Measurements from ENCODE around the gene ROR2.

ROR2 gene

GRCh38 chr9:91775011-91775707 is 174.9 kb downstream of the ROR2 start:
- DNase-seq (peak; percentile 44), ATAC-seq (replicated peaks) (peak; percentile 80 to 88)
- H3K4me1 Mint-ChIP-seq: peaks cover 0 to 1% of the 10 kb centered on the region in 2 donors
- H3K9me3 Mint-ChIP-seq: no peaks in the 10 kb centered on the region
- H3K27me3 Mint-ChIP-seq: peaks cover 25 to 41% of the 10 kb centered on the region in 2 donors
- H3K27ac Mint-ChIP-seq: no peak overlapping the region
- H3K4me3 Mint-ChIP-seq: no peak overlapping the region
- no peaks in the 10 kb centered on the region for H3K36me3 Mint-ChIP-seq

- no peak for ATAC-seq (replicated peaks)
- H3K36me3 Mint-ChIP-seq: no peaks in the 10 kb centered on the region
- no peak overlapping the region for H3K4me3 Mint-ChIP-seq
- peaks cover 0 to 1% of the 10 kb centered on the region in 2 donors for H3K4me1 Mint-ChIP-seq
- H3K9me3 Mint-ChIP-seq: no peaks in the 10 kb centered on the region
- no peak for DNase-seq
- H3K27ac Mint-ChIP-seq: no peak overlapping the region
- H3K27me3 Mint-ChIP-seq: peaks cover 32 to 53% of the 10 kb centered on the region in 2 donors
These were observed 176.9 kb downstream of the ROR2 start for GRCh38 chr9:91773156-91773555.

DNA sequence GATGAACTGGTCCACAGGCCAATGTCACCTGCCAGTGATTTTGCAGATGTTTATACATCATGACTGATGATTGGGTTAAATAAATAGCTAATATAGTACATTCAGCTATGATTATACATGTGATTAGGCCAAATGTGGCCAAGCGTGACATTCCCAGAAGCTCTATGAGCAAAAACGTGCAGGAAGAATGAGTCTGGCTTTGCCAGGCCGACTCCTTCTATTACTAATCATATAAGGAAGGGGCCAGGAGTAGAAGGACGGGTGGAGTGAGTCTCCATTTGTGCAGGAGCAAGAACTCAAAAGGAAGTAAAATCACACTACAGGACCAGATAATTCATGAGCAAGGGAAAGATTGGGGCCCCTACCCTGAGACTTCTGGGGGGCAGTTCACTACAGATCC is 178.2 kb downstream of the ROR2 start:
- Mint-ChIP-seq H3K27ac (no peak overlapping the region), H3K27me3 (peaks cover 34 to 55% of the 10 kb centered on the region in 2 donors)
- DNase-seq: no peak

DNA sequence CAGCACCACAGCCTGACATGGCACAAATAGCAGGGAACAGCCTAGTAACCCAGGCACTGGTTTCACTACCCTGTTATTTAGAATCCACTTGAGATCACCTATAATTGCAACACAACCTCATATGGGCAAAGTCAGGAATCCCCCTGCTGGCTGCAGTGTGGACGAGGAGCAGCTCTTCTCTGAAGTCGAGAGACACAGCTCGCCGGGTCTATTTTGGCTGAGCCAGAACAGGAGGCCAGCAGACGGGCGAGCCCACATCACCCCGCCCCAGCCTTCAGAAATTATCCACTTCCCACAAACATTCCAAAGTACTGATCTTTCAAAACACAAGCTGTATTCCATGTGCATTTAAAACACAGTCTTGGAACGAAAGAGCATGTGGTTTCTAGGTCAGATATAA is 179.0 kb downstream of the ROR2 start:
- H3K27me3 Mint-ChIP-seq: peaks cover 38 to 56% of the 10 kb centered on the region in 2 donors
- no peak for DNase-seq
- peaks cover 0 to 2% of the 10 kb centered on the region in 2 donors for H3K9me3 Mint-ChIP-seq
- H3K4me1 Mint-ChIP-seq: peaks cover 1 to 5% of the 10 kb centered on the region in 2 donors
- no peak overlapping the region for H3K27ac Mint-ChIP-seq
- H3K36me3 Mint-ChIP-seq: no peaks in the 10 kb centered on the region
- H3K4me3 Mint-ChIP-seq: no peak overlapping the region
- ATAC-seq (replicated peaks): no peak

More for the DNA sequence above, 178.2 kb downstream of the ROR2 start:
- Mint-ChIP-seq H3K36me3 (no peaks in the 10 kb centered on the region), H3K4me1 (peaks cover 0 to 1% of the 10 kb centered on the region in 2 donors), H3K9me3 (no peaks in the 10 kb centered on the region), H3K4me3 (no peak overlapping the region)
- no peak for ATAC-seq (replicated peaks)

GRCh38 chr9:91770229-91770628 is 179.8 kb downstream of the ROR2 start:
- no peak for ATAC-seq (replicated peaks)
- Mint-ChIP-seq H3K27ac (no peak overlapping the region), H3K9me3 (peaks cover under 1 to 4% of the 10 kb centered on the region in 2 donors), H3K36me3 (no peaks in the 10 kb centered on the region), H3K27me3 (peaks cover 36 to 56% of the 10 kb centered on the region in 2 donors), H3K4me3 (no peak overlapping the region), H3K4me1 (peaks cover 0 to 5% of the 10 kb centered on the region in 2 donors)
- no peak for DNase-seq

GRCh38 chr9:91768977-91769916 is 180.8 kb downstream of the ROR2 start:
- DNase-seq (no peak), ATAC-seq (replicated peaks) (no peak)
- Mint-ChIP-seq H3K4me3 (no peak overlapping the region), H3K27me3 (peaks cover 31 to 59% of the 10 kb centered on the region in 2 donors), H3K4me1 (peaks cover 0 to 5% of the 10 kb centered on the region in 2 donors), H3K36me3 (no peaks in the 10 kb centered on the region), H3K9me3 (peaks cover 9 to 10% of the 10 kb centered on the region in 2 donors), H3K27ac (no peak overlapping the region)

DNA sequence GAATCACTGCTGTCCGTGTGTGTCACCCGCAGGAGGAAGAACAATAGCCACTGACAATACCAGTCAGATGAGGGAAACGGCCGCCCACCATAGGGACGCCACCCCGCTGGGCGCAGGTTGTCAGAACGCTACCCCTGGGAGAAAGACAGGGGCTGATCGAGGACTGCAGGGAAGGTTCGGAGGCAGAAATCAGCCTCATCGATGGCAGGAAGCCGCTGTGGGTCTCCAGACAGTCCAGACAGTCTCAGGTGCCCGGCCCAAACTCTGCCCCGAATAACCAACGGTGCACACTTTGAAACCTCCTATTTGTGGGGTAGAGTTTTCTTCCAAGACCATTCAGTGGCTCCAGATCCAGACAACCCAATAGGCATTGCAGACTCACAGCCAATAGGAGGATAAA is 181.5 kb downstream of the ROR2 start:
- Mint-ChIP-seq H3K36me3 (no peaks in the 10 kb centered on the region), H3K4me1 (peaks cover 0 to 5% of the 10 kb centered on the region in 2 donors), H3K27me3 (peaks cover 27 to 53% of the 10 kb centered on the region in 2 donors), H3K4me3 (no peak overlapping the region), H3K27ac (no peak overlapping the region), H3K9me3 (peaks cover 9 to 10% of the 10 kb centered on the region in 2 donors)
- DNase-seq (no peak), ATAC-seq (replicated peaks) (no peak)

DNA sequence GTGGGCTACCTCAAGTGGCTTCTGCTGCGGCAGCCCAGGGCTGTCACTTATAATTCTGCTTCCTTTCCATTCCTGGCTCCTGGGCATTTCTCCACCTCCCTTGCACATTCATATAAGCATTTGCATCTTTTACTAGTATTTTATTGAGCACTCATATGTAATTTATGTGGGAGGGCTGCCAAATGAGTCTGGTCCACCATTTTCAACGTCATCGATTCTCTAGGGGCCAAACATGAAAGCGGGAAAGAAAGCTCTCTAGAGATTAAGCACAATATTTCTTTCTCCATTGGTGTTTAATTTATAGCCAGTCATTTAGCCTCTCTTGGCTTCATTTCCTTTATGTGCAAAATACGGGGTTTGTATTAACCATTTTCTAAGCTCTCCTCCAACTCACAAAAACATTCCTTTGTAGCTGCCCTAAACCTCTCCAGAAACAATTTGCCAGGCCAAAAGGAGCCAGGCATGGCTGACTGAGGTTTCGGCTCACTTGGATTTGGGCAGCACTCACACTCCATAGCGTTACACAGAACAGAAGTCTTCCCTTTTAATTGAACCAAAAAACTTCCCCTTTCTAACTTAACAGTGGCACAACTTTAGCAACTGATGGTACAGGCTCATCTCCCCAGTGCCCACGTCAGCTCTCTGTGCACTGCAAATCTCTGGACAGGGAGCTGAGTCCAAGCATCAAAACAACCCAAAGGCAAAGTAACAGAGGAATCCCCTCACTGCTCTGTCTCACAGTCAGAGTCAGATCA is 183.5 kb downstream of the ROR2 start:
- ATAC-seq (replicated peaks) (no peak), DNase-seq (no peak)
- H3K4me1 Mint-ChIP-seq: peaks cover 0 to 5% of the 10 kb centered on the region in 2 donors
- peaks cover 31 to 48% of the 10 kb centered on the region in 2 donors for H3K27me3 Mint-ChIP-seq
- no peak overlapping the region for H3K27ac Mint-ChIP-seq
- H3K36me3 Mint-ChIP-seq: peaks cover 0 to 3% of the 10 kb centered on the region in 2 donors
- peaks cover 10 to 16% of the 10 kb centered on the region in 2 donors for H3K9me3 Mint-ChIP-seq
- no peak overlapping the region for H3K4me3 Mint-ChIP-seq

DNA sequence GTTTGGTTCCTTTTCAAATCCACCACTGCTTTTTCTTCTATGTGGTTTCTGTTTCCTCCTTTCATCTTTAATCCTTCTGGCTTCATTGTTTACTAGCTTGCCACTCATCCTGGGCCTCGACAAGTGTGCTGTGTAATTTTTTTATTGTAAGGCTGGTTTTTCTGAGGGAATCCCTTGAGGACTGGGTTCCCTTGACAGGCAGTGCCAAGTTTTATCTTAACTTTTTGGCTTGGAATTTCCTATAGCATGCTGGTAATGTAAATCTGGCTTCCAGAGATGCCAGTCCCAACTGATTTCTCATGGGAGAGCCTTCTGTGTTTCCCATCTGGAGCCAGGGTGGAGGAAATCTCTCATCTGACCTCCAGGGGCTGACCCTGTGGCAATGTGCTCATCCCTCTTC is 184.7 kb downstream of the ROR2 start:
- Mint-ChIP-seq H3K4me3 (no peak overlapping the region), H3K27ac (no peak overlapping the region), H3K9me3 (peaks cover 10 to 16% of the 10 kb centered on the region in 2 donors), H3K36me3 (peaks cover 0 to 3% of the 10 kb centered on the region in 2 donors), H3K27me3 (peaks cover 31 to 48% of the 10 kb centered on the region in 2 donors), H3K4me1 (peaks cover 0 to 5% of the 10 kb centered on the region in 2 donors)
- ATAC-seq (replicated peaks) (no peak), DNase-seq (no peak)

DNA sequence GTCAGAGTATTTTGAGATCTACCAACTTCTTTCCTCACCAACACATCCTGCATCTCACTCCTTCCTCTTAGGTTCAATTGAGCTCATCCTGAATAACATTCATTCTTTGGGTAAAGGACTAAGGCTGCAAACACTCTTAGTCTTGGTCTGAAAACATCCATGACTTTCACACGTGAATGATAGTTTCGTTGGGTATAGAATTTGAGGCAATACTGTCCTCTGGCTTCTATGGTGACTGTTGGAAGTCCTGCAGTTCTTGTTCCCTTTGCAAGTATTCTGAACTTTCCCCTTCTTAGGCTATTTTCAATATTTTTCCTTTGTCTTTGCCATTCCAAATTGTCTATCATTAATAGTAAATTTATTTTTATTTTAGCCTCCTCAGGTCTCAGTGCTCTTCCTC is 185.4 kb downstream of the ROR2 start:
- DNase-seq (no peak), ATAC-seq (replicated peaks) (no peak)
- peaks cover 10 to 16% of the 10 kb centered on the region in 2 donors for H3K9me3 Mint-ChIP-seq
- peaks cover 0 to 3% of the 10 kb centered on the region in 2 donors for H3K36me3 Mint-ChIP-seq
- H3K4me3 Mint-ChIP-seq: no peak overlapping the region
- no peak overlapping the region for H3K27ac Mint-ChIP-seq
- H3K27me3 Mint-ChIP-seq: peaks cover 26 to 43% of the 10 kb centered on the region in 2 donors
- H3K4me1 Mint-ChIP-seq: peaks cover 0 to 5% of the 10 kb centered on the region in 2 donors

DNA sequence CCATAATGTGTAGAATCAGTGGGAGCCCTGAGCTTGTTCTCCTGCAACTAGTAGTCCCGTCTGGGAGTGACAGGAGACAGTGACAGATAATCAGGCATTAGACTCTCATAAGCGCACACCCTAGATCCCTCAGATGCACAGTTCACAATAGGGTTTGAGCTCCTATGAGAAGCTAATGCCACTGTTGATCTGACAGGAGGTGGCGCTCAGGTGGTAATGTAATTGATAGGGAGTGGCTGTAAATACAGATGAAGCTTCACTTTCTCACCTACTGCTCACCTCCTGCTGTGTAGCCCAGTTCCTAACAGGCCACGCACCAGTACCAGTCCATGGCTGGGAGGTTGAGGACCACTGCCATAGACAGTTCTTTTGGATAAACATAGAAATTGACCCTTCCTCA is 188.7 kb downstream of the ROR2 start:
- peaks cover 10 to 16% of the 10 kb centered on the region in 2 donors for H3K9me3 Mint-ChIP-seq
- no peak overlapping the region for H3K27ac Mint-ChIP-seq

DNA sequence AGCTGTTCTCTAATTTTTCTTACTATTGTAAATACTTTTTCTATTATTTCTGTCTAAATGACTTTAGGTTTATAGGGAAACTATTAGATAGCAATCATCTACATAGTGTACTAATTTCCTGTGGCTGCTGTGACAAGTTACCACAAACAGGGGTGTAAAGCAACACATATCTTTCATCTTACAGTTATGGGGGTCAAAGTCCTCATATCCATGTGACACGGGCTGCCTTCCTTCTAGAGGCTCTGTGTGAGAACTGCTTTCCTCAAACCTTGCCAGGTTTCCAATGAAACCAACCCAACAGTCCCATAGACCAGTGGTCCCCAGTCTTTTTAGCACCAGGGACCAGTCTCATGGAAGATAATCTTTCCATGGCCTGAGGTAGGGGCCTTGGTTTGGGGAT is 189.1 kb downstream of the ROR2 start:
- Mint-ChIP-seq H3K27ac (no peak overlapping the region), H3K4me1 (peaks cover 5% of the 10 kb centered on the region in 2 donors), H3K27me3 (peaks cover 23 to 27% of the 10 kb centered on the region in 2 donors), H3K36me3 (peaks cover 0 to 3% of the 10 kb centered on the region in 2 donors), H3K4me3 (no peak overlapping the region), H3K9me3 (peaks cover 7 to 16% of the 10 kb centered on the region in 2 donors)
- ATAC-seq (replicated peaks) (no peak), DNase-seq (no peak)

More for the DNA sequence above, 188.7 kb downstream of the ROR2 start:
- Mint-ChIP-seq H3K36me3 (peaks cover 0 to 3% of the 10 kb centered on the region in 2 donors), H3K4me1 (peaks cover 5 to 6% of the 10 kb centered on the region in 2 donors), H3K4me3 (no peak overlapping the region), H3K27me3 (peaks cover 27% of the 10 kb centered on the region in 2 donors)
- ATAC-seq (replicated peaks) (no peak), DNase-seq (no peak)

DNA sequence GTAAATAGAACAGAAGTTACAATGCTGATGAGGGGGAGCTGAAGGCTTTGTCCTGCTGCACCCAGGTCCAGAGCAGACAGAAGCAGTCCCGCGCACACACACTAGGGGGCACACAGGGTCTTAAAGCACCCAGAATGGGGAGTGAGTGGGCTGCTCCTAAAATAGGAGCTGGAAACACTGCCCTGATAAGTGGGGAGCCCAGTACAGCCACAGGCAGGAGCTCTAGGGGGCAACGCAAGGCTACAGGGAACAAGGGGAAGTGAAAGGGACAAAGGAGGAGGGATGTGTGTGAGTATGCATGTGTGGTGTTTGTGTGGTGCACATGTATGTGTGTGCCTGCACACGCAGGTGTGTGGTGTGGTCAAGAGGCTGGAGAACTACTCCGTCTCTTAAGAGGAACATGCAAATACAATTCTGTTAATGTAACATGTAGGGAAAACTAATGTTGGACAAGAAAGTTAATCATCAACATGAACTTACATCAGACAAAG is 191.5 kb downstream of the ROR2 start:
- Mint-ChIP-seq H3K27me3 (peaks cover 13 to 25% of the 10 kb centered on the region in 2 donors), H3K27ac (no peak overlapping the region), H3K9me3 (peaks cover 0 to 7% of the 10 kb centered on the region in 2 donors), H3K4me3 (no peak overlapping the region), H3K36me3 (peaks cover 0 to 3% of the 10 kb centered on the region in 2 donors), H3K4me1 (peaks cover 5% of the 10 kb centered on the region in 2 donors)
- DNase-seq (peak; percentile 10), ATAC-seq (replicated peaks) (peak; percentile 51 to 64)

Measured in stimulated activated naive B cell treated with anti-CD40 and anti-IgM and Interleukin-4, amounts not matched to agents 10 μg/mL and 1 μg/mL and 100 μg/mL, for 72 hours (primary cell).